Gastrocnemius medialis (tissue), 4 donors: Measurements from ENCODE around the gene TAS1R3. TPM values are rescaled to one million over a fixed set of nuclear protein-coding genes. Genes with fewer than 3 reads are reported as not detected.

Experiments
- ATAC-seq, 2 donors: fragments of 150-250 bp; one replicate each; pipeline ENCODE4 v1.9.1; 2016
- DNase-seq, 2 donors: peaks; one replicate each; pipeline ENCODE4 v3.0.0-alpha.2; 2019
- H3K27ac ChIP-seq, 4 donors: fragments of 200-600 bp; sonication (generic); 1 replicate in 1 of 4; 2 replicates in 3 of 4; pipeline ENCODE4 v1.5.1; 2016 to 2018; ENCODE audit warnings: mild to moderate bottlenecking in 2 of 4, moderate library complexity in 1 of 4
- H3K27me3 ChIP-seq, 3 donors: fragments of 200-600 bp; sonication (generic) in 2 of 3; 1 replicate in 1 of 3; 2 replicates in 2 of 3; pipeline versions ENCODE4 v1.5.1 to v1.6.0; 2016 to 2019; ENCODE audit warnings: mild to moderate bottlenecking in 1 of 3, moderate library complexity in 1 of 3
- H3K36me3 ChIP-seq, 2 donors: fragments of 200-600 bp; sonication (generic) in 1 of 2; one replicate each; pipeline ENCODE4 v1.5.1; 2017 to 2018
- H3K4me1 ChIP-seq, 2 donors: fragments of 200-600 bp; sonication (generic) in 1 of 2; one replicate each; pipeline ENCODE4 v1.5.1; 2016 to 2017; ENCODE audit warnings: mild to moderate bottlenecking in 2 of 2
- H3K4me3 ChIP-seq, 4 donors: fragments of 200-600 bp; sonication (generic) in 3 of 4; 1 replicate in 1 of 4; 2 replicates in 3 of 4; pipeline ENCODE4 v1.5.1; 2016 to 2019; ENCODE audit warnings: mild to moderate bottlenecking in 2 of 4
- H3K9me3 ChIP-seq, 3 donors: fragments of 200-600 bp; sonication (generic) in 2 of 3; 1 replicate in 1 of 3; 2 replicates in 2 of 3; pipeline ENCODE4 v1.5.1; 2016 to 2019
- POLR2A ChIP-seq, 2 donors: fragments of 450-650 bp; IDR thresholded peaks; one replicate each; pipeline ENCODE4 v1.6.1; 2017; ENCODE audit warnings: antibody characterized with exemption in 2 of 2, mild to moderate bottlenecking in 2 of 2, moderate library complexity in 2 of 2
- in situ Hi-C, 4 donors: fragments of 200-750 bp; cut with MboI; loops; one replicate each; pipeline versions ENCODE4 v1.15.0 to v1.8.0; 2017; ENCODE audit warnings: low sequenced_read_pairs in 4 of 4
- intact Hi-C: fragments of 100-400 bp; cut with DNase I; formaldehyde crosslinking; loops from one replicate; pipeline ENCODE4 v1.15.1; 2023; ENCODE audit warnings: low total_unique reads
- total RNA-seq, 4 donors: library from RNA; depleted of rRNA; stranded (reverse); fragments of >200 nt; gene quantifications; one replicate each; pipeline versions ENCODE4 v1.1.0 to v1.2.3, GENCODE V29; 2016
- TF ChIP-seq, protein P1 (sequence below), 5 experiments: fragments of 450-650 bp in 3 of 5; fragments of 200-600 bp in 2 of 5; sonication (generic) in 2 of 5; IDR thresholded peaks in 4 of 5; conservative IDR thresholded peaks in 1 of 5; 1 replicate in 4 of 5; 2 replicates in 1 of 5; pipeline ENCODE4 v1.5.1; 2016 to 2019; ENCODE audit warnings: antibody characterized with exemption in 5 of 5, mild to moderate bottlenecking in 3 of 5, moderate library complexity in 3 of 5

TAS1R3 gene
- total RNA-seq, 4 donors from 2014 or later, result 0.20 to 0.44 TPM; not detected in 2

DNA sequence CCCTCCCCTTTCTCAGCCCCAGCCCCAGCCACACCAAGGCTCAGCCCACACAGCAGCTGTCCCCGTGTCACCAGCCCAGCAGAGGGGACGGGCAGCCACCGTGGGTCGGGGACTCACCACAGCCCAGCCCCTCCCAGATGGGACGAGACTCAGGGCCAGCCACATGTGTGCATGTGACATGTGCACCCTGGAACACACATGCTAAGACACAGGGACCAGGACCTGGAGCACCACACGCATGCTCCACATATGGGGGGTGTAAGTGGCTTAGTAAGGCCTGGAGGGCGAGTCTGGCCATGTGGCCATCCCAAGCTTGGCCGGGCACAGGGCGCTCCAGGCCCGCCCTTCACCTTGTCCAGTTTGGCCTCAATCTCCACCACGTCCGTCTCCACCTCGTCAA is 27.3 kb upstream of the TAS1R3 start:
- no peaks in the 10 kb centered on the region for H3K9me3 ChIP-seq
- DNase-seq, result no peak
- in situ Hi-C loops (no loop called here), intact Hi-C loops (no loop called here)
- no peaks in the 10 kb centered on the region for H3K27me3 ChIP-seq
- peak overlapping the region in 1 of 4 donors; percentile 64 for H3K27ac ChIP-seq
- no peak overlapping the region for H3K4me3 ChIP-seq
- no peaks in the 10 kb centered on the region for H3K36me3 ChIP-seq
- H3K4me1 ChIP-seq, result peaks cover 30 to 37% of the 10 kb centered on the region in 2 donors
- TF ChIP-seq, protein P1, sequence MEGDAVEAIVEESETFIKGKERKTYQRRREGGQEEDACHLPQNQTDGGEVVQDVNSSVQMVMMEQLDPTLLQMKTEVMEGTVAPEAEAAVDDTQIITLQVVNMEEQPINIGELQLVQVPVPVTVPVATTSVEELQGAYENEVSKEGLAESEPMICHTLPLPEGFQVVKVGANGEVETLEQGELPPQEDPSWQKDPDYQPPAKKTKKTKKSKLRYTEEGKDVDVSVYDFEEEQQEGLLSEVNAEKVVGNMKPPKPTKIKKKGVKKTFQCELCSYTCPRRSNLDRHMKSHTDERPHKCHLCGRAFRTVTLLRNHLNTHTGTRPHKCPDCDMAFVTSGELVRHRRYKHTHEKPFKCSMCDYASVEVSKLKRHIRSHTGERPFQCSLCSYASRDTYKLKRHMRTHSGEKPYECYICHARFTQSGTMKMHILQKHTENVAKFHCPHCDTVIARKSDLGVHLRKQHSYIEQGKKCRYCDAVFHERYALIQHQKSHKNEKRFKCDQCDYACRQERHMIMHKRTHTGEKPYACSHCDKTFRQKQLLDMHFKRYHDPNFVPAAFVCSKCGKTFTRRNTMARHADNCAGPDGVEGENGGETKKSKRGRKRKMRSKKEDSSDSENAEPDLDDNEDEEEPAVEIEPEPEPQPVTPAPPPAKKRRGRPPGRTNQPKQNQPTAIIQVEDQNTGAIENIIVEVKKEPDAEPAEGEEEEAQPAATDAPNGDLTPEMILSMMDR (IDR thresholded peaks at IDR 0.05 in 4 of 5, conservative IDR thresholded peaks at IDR 0.05 in 1 of 5), result no peak
- no peak for TF ChIP-seq POLR2A (IDR thresholded peaks at IDR 0.05)
- no peak for ATAC-seq

DNA sequence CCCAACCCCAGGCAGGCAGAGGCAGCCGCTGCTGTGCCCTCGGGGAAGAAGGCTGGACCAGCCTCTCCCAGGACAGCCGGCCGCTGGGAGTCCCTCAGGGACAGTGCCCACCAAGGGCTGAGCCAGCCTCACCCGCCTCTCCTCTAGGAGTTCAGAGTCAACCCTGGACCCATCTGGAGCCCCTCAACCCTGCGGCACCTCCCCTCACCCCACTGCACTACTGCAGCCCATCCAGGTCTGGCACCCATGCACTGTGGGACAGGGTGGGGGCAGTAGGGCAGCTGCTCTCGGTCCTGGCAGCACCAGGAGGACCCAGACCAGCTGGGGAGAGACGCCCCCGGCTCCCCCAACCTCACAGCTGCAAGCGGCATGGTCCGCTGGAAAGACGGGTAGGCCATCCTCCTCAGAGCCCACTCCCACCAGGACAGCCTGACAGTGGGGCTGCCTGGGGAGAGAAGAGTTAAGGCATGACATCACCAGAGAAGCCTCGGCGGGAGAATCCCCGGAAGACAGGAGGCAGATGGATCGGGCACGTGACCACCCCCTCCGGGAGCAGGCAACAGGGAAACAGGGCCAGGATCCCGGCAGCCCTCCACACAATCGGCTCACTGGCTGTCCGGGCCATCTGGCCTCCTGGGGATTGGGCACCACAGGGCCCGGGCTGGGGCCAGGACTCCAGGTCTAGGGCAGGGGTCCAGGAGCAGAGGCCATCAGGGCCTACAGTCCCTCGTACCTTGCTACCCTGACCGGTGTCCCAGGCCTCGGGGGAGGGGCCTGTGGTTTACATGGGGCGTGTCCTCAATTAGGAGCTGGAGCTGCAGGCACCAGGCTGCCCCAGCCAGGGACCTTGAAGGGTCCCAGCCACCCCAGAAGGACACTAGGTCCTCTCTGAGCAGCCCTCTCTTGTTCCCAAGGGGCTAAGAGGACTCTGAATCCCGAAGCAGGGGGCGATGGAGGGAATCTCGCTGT is 26.5 kb upstream of the TAS1R3 start:
- no peak for TF ChIP-seq POLR2A (IDR thresholded peaks at IDR 0.05)
- TF ChIP-seq, protein P1 (IDR thresholded peaks at IDR 0.05 in 4 of 5, conservative IDR thresholded peaks at IDR 0.05 in 1 of 5), result no peak
- Histone ChIP-seq H3K4me1 (peaks cover 37 to 46% of the 10 kb centered on the region in 2 donors), H3K27me3 (no peaks in the 10 kb centered on the region), H3K27ac (peak overlapping the region; percentile 58 to 71 (median 67)), H3K4me3 (peak overlapping the region; percentile 35 to 92 (median 61)), H3K36me3 (no peaks in the 10 kb centered on the region), H3K9me3 (no peaks in the 10 kb centered on the region)
- DNase-seq, result peak; percentile 46 to 66
- intact Hi-C loops (no loop called here), in situ Hi-C loops (no loop called here)
- no peak for ATAC-seq

DNA sequence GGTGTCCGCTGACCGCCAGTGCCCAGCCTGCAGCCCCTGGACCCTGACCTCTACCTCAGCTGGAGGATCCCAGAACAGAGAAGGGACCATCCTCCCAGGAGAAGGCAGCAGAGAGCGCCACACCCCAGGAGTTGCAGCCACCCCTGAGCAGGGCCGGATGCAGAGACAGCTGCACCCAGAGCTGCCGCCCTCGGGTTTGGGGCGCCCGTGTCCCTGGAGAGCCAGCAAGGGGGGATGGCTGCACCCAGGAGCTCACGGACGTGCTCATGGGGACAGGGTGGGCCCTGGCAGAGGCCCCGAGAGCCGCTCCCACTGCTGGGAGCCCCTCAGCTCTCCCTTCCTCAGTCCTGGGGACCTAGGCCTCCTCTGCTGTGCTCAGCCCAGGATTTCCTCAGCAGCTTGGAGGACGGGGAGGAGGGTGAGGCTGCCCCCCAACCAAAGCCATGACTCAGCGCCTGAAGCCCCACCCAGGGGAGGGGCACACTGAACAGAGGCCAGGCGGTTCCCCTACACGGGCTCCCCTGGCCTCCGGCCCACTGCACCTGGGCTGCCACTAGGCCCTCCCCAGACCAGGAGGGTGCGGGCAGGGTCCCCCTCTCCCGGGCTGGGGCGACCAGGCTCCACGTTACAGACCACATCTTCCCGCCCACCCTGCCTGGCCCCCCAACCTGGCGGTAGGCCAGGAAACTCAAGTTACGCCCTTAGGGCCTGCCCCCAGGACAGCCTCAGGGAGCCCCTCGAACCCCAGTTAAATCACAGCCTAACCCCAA is 25.6 kb upstream of the TAS1R3 start:
- Histone ChIP-seq H3K9me3 (no peaks in the 10 kb centered on the region), H3K27ac (peak overlapping the region; percentile 58 to 71 (median 67)), H3K4me1 (peaks cover 38 to 46% of the 10 kb centered on the region in 2 donors), H3K36me3 (no peaks in the 10 kb centered on the region), H3K4me3 (peak overlapping the region; percentile 35 to 92 (median 61)), H3K27me3 (no peaks in the 10 kb centered on the region)
- ATAC-seq (no peak), DNase-seq (peak in 1 of 2 donors; percentile 57)
- TF ChIP-seq, protein P1 (IDR thresholded peaks at IDR 0.05 in 4 of 5, conservative IDR thresholded peaks at IDR 0.05 in 1 of 5), result no peak
- in situ Hi-C loops, result no loop called here
- intact Hi-C loops, result loop anchor here (2.0 kb wide), 1 partner anchor 33 kb away; the partner anchor contains the start of gene UBE2J2

DNA sequence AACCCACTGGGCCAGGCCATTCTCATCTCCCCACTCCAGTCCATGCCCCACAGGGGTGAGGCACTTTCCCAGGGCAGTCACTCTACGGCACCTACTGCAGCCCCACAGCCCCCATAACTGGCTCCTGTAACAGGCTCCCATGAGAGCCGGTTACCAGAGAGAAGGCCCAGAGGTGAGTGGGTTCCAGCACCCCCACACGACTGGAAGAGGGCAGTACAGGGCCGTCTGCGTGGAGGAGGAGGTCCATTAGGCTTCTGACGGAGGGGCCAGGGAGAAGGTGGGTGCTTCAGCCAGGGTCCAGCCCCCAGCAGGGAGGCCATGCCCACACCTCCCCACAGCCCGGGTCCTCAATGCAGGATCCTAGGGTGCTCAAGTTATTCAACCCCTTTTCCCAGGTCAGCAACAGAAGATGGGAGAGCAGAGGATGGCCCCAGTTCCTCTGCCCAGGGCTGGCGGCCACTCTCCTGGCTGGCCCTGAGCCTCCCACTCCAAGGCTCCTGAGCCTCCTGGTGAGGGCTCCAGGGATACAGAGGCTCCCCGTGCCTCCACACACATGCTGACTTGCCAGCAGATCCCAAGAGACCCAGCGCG is 24.9 kb upstream of the TAS1R3 start:
- in situ Hi-C loops, result no loop called here
- Histone ChIP-seq H3K27ac (peak overlapping the region; percentile 58 to 71 (median 67)), H3K27me3 (no peaks in the 10 kb centered on the region), H3K4me3 (peak overlapping the region; percentile 57 to 92 (median 74)), H3K9me3 (no peaks in the 10 kb centered on the region), H3K36me3 (peaks cover 0 to 2% of the 10 kb centered on the region in 2 donors), H3K4me1 (peaks cover 38 to 46% of the 10 kb centered on the region in 2 donors)
- intact Hi-C loops, result loop anchor here (2.0 kb wide), 1 partner anchor 33 kb away; the partner anchor contains the start of gene UBE2J2
- ATAC-seq (no peak), DNase-seq (no peak)
- TF ChIP-seq, protein P1 (IDR thresholded peaks at IDR 0.05 in 4 of 5, conservative IDR thresholded peaks at IDR 0.05 in 1 of 5), result no peak
- TF ChIP-seq POLR2A (IDR thresholded peaks at IDR 0.05), result no peak
